ENCODE results near the gene MPRIP.

Gene MPRIP

GRCh38 chr17:17072546-17072945, 30.3 kb downstream of the MPRIP start:
- no peak for FAIRE-seq

GRCh38 chr17:17073030-17073564, 30.8 kb downstream of the MPRIP start:
- no peak for FAIRE-seq

- no peak for FAIRE-seq
These were observed 31.5 kb downstream of the MPRIP start for GRCh38 chr17:17073581-17074403.

GRCh38 chr17:17075125-17075781, 33.0 kb downstream of the MPRIP start:
- no peak for FAIRE-seq

- no peak for FAIRE-seq
These were observed 33.8 kb downstream of the MPRIP start for GRCh38 chr17:17076066-17076465.

- FAIRE-seq, result no peak
These were observed 34.8 kb downstream of the MPRIP start for GRCh38 chr17:17077101-17077500.

- no peak for FAIRE-seq
These were observed 35.8 kb downstream of the MPRIP start for GRCh38 chr17:17077861-17078732.

GRCh38 chr17:17078832-17079231, 36.6 kb downstream of the MPRIP start:
- FAIRE-seq, result no peak

GRCh38 chr17:17079336-17079735, 37.1 kb downstream of the MPRIP start:
- no peak for FAIRE-seq

- no peak for FAIRE-seq
These were observed 37.5 kb downstream of the MPRIP start for GRCh38 chr17:17079761-17080160.

GRCh38 chr17:17080181-17080631, 37.9 kb downstream of the MPRIP start:
- no peak for FAIRE-seq

- no peak for FAIRE-seq
These were observed 38.5 kb downstream of the MPRIP start for GRCh38 chr17:17080781-17081180.

GRCh38 chr17:17081304-17081940, 39.2 kb downstream of the MPRIP start:
- no peak for FAIRE-seq

- no peak for FAIRE-seq
These were observed 40.6 kb downstream of the MPRIP start for GRCh38 chr17:17082878-17083277.

- FAIRE-seq, result no peak
These were observed 42.1 kb downstream of the MPRIP start for GRCh38 chr17:17084317-17084835.

GRCh38 chr17:17084941-17085340, 42.7 kb downstream of the MPRIP start:
- no peak for FAIRE-seq

- no peak for FAIRE-seq
These were observed 44.3 kb downstream of the MPRIP start for GRCh38 chr17:17086585-17086984.

- FAIRE-seq, result no peak
These were observed 45.3 kb downstream of the MPRIP start for GRCh38 chr17:17087424-17088015.

GRCh38 chr17:17088086-17088485, 45.8 kb downstream of the MPRIP start:
- FAIRE-seq, result no peak

GRCh38 chr17:17088541-17089525, 46.6 kb downstream of the MPRIP start:
- no peak for FAIRE-seq
